Osteoblast (primary cell): Measurements from ENCODE around the gene CCNL2. TPM values are rescaled to one million over a fixed set of nuclear protein-coding genes. Genes with fewer than 3 reads are reported as not detected.

ENCODE experiments used
- DNase-seq: peaks from one replicate; pipeline ENCODE4 v3.0.0; 2011; ENCODE audit warnings: low spot score, mixed read lengths; ENCODE audit not compliant: insufficient read length; ENCODE audit errors: missing footprints
- H2AFZ ChIP-seq: 2 replicates; pipeline ENCODE4 v1.6.0; 2011; ENCODE audit warnings: mild to moderate bottlenecking, low read length
- H3K27ac ChIP-seq: 2 replicates; pipeline ENCODE4 v1.5.1; 2011; ENCODE audit warnings: mild to moderate bottlenecking, low read depth, low read length, moderate library complexity
- H3K27me3 ChIP-seq: 2 replicates; pipeline ENCODE4 v1.6.0; 2012; ENCODE audit warnings: mild to moderate bottlenecking, control low read depth, inconsistent platforms, low read length, moderate library complexity; ENCODE audit not compliant: insufficient read depth
- H3K36me3 ChIP-seq: 2 replicates; pipeline ENCODE4 v1.5.1; 2011; ENCODE audit warnings: mild to moderate bottlenecking, low read length, control low read depth, moderate library complexity; ENCODE audit not compliant: insufficient read depth
- H3K4me1 ChIP-seq: 2 replicates; pipeline ENCODE4 v1.5.1; 2011; ENCODE audit warnings: mild to moderate bottlenecking, low read length, control low read depth, moderate library complexity; ENCODE audit not compliant: insufficient read depth
- H3K4me2 ChIP-seq: 2 replicates; pipeline ENCODE4 v1.6.0; 2011; ENCODE audit warnings: mild to moderate bottlenecking, low read length; ENCODE audit not compliant: insufficient read depth
- H3K4me3 ChIP-seq: fragments of 200-600 bp; sonication (generic); 3 replicates; pipeline ENCODE4 v1.5.1; 2012; ENCODE audit warnings: mild to moderate bottlenecking, low read length, inconsistent platforms; ENCODE audit not compliant: insufficient read depth
- H3K79me2 ChIP-seq: 2 replicates; pipeline ENCODE4 v1.6.0; 2012; ENCODE audit warnings: mild to moderate bottlenecking, low read length, control low read depth, inconsistent platforms; ENCODE audit not compliant: insufficient read depth
- H3K9me3 ChIP-seq: 2 replicates; pipeline ENCODE4 v1.5.1; 2011; ENCODE audit warnings: low read depth, low read length, control low read depth
- H4K20me1 ChIP-seq: 2 replicates; pipeline ENCODE4 v1.6.0; 2012; ENCODE audit warnings: mild to moderate bottlenecking, low read length, control low read depth; ENCODE audit not compliant: insufficient read depth
- total RNA-seq: library from RNA; depleted of rRNA; stranded (reverse); fragments of >200 nt; gene quantifications from 2 replicates; pipeline ENCODE4 v1.2.3, GENCODE V29; 2012
- TF ChIP-seq, protein P1 (sequence below): IDR thresholded peaks from 2 replicates; pipeline ENCODE4 v1.5.1; 2011; ENCODE audit warnings: mild to moderate bottlenecking, low read depth, low read length, moderate library complexity; ENCODE audit errors: extremely low read depth

CCNL2 gene
- total RNA-seq, 1 donor = 138 TPM

DNA sequence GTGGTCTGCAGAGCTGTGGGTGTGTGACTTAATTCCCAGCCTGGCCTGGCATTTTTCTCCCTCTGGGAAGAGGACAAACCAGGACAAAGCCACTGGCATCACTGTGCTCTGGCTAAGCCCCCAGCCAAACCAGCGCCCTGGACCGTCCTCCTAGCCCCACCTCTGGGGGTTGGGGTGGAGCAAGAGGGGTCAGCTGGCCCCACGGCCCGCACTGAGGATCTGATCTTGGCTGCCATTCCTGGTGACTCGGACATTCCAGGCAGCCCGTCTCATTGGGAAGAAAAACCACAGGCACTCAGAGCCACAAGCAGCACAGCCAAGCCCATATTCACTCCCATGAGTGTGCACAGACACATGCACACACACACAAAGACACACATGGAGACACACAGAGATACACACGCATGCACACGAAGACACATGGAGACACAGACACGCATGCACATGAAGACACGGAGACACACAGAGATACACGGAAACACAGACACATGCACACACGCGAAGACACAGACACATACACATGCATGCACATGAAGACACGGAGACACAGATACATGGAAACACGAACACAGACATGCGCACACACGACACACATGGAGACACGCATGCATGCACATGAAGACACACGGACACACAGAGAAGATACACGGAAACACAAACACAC, 38.5 kb downstream of the CCNL2 start:
- peak overlapping the region; percentile 85 for H3K27ac ChIP-seq
- peak overlapping the region; percentile 89 for H3K4me2 ChIP-seq
- peak overlapping the region; percentile 18 for H2AFZ ChIP-seq
- peak overlapping the region; percentile 42 for H3K4me3 ChIP-seq
- TF ChIP-seq, protein P1, sequence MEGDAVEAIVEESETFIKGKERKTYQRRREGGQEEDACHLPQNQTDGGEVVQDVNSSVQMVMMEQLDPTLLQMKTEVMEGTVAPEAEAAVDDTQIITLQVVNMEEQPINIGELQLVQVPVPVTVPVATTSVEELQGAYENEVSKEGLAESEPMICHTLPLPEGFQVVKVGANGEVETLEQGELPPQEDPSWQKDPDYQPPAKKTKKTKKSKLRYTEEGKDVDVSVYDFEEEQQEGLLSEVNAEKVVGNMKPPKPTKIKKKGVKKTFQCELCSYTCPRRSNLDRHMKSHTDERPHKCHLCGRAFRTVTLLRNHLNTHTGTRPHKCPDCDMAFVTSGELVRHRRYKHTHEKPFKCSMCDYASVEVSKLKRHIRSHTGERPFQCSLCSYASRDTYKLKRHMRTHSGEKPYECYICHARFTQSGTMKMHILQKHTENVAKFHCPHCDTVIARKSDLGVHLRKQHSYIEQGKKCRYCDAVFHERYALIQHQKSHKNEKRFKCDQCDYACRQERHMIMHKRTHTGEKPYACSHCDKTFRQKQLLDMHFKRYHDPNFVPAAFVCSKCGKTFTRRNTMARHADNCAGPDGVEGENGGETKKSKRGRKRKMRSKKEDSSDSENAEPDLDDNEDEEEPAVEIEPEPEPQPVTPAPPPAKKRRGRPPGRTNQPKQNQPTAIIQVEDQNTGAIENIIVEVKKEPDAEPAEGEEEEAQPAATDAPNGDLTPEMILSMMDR = no peak
- H3K79me2 ChIP-seq = peaks cover 33% of the 10 kb centered on the region
- peaks cover 40% of the 10 kb centered on the region for H3K4me1 ChIP-seq
- no peaks in the 10 kb centered on the region for H3K36me3 ChIP-seq
- no peaks in the 10 kb centered on the region for H3K27me3 ChIP-seq
- peak; percentile 99 for DNase-seq
- H4K20me1 ChIP-seq = peaks cover 8% of the 10 kb centered on the region
- H3K9me3 ChIP-seq = no peaks in the 10 kb centered on the region

DNA sequence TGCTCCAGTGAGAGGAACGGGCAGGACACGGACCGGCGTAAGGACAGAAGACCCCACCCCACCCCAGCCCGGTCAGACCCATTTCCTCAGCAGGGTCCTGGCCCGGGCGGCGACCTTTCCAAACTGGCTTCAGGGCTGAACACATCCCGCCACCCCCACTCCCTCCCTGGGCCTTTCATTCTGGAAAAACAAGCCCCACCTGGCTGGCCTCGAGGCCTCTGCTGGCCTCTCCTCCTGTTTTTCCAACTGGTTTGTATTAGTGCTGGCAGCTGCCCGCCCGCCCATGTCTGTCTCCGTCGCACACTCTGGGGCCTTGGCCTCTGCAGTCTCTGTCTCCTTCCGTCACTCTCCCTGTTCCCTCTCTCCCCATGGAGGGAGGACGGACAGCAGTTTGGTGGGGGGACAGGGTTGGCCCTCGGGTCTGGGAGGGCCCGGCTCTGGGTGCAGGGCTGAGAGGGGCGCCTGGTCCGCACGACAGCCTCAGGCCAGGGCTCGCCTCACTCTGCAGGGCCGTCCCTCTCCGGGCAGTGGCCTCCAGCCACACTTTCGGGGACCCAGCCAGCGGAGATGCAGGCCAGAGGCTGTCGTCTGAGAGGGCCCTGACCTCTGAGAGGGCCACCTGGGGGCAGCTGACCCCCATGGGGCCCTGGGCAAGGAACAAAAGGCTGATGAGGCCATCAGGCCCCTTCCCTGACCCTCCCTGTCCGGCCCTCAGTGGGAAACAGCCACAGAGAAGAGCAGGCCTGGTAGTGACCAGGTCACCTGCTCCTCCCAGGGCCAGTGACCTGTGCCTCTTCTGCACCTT, 39.3 kb downstream of the CCNL2 start:
- Histone ChIP-seq H3K27me3 (no peaks in the 10 kb centered on the region), H3K4me2 (peak overlapping the region; percentile 89), H3K79me2 (peaks cover 37% of the 10 kb centered on the region), H3K4me3 (peak overlapping the region; percentile 95), H3K4me1 (peaks cover 40% of the 10 kb centered on the region), H2AFZ (no peak overlapping the region), H4K20me1 (peaks cover 8% of the 10 kb centered on the region), H3K36me3 (peaks cover under 1% of the 10 kb centered on the region), H3K27ac (peak overlapping the region; percentile 85), H3K9me3 (no peaks in the 10 kb centered on the region)
- TF ChIP-seq, protein P1 = no peak
- peak; percentile 95 for DNase-seq

DNA sequence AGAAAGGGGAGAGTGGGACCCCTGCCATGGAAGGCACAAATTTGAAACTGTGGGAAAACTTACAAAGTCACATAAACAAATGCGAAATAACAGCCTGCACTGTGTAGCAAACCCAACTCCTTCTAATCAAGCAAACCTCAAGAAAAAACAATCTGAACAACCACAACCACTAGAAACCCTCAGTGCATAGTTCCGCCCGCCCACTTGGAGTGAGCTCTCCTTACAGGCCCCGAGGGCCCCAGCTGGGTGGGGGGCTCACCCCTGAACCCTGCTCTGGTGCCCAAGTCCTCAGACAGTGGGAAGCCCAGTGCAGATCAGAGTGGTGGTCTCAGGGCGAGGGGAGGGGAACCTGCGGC, 39.8 kb downstream of the CCNL2 start:
- H3K36me3 ChIP-seq = peaks cover 6% of the 10 kb centered on the region
- TF ChIP-seq, protein P1 = no peak
- peaks cover 10% of the 10 kb centered on the region for H4K20me1 ChIP-seq
- peak; percentile 97 for DNase-seq
- no peaks in the 10 kb centered on the region for H3K9me3 ChIP-seq
- peaks cover 40% of the 10 kb centered on the region for H3K4me1 ChIP-seq
- H3K4me2 ChIP-seq = peak overlapping the region; percentile 89
- peak overlapping the region; percentile 95 for H3K4me3 ChIP-seq
- H3K79me2 ChIP-seq = peaks cover 43% of the 10 kb centered on the region
- no peak overlapping the region for H2AFZ ChIP-seq
- no peaks in the 10 kb centered on the region for H3K27me3 ChIP-seq
- peak overlapping the region; percentile 85 for H3K27ac ChIP-seq
